Muscle layer of colon (tissue), 2 donors: ENCODE data around the gene GADL1.
A peak's percentile ranks its signal among the peaks of the same experiment; 100 is the strongest.

Experiments
- H3K27ac ChIP-seq: one replicate; pipeline ENCODE4 v1.7.0; 2013; ENCODE audit warnings: low read depth, mild to moderate bottlenecking, low read length, moderate library complexity
- H3K27me3 ChIP-seq, 2 donors: one replicate each; pipeline ENCODE4 v1.7.0; 2013; ENCODE audit warnings: low read length in 2 of 2, mild to moderate bottlenecking in 2 of 2; ENCODE audit not compliant: insufficient read depth in 2 of 2, control insufficient read depth in 1 of 2
- H3K36me3 ChIP-seq: one replicate; pipeline ENCODE4 v1.7.0; 2013; ENCODE audit warnings: mild to moderate bottlenecking, low read length; ENCODE audit not compliant: insufficient read depth
- H3K4me1 ChIP-seq: one replicate; pipeline ENCODE4 v1.7.0; 2013; ENCODE audit warnings: mild to moderate bottlenecking, low read length; ENCODE audit not compliant: insufficient read depth
- H3K4me3 ChIP-seq, 2 donors: one replicate each; pipeline ENCODE4 v1.7.0; 2013; ENCODE audit warnings: low read length in 2 of 2, low read depth in 1 of 2, mild to moderate bottlenecking in 1 of 2, moderate library complexity in 1 of 2
- H3K9ac ChIP-seq: one replicate; pipeline ENCODE4 v1.7.0; 2013; ENCODE audit warnings: low read length
- H3K9me3 ChIP-seq: one replicate; pipeline ENCODE4 v1.7.0; 2013; ENCODE audit warnings: mild to moderate bottlenecking, low read length
- donor health status: abdominal sarcoma.
- donor health status: Adenocarcinoma of cecum.

Gene GADL1

GRCh38 chr3:30894521-30895251, at the start of gene GADL1:
Gene GADL1 (minus strand): TSS chr3:30894661. CDS start chr3:30894614, 47 bp downstream.
- Histone ChIP-seq H3K36me3 (no peaks in the 10 kb centered on the region), H3K27me3 (no peaks in the 10 kb centered on the region), H3K27ac (no peak within 1 kb of the TSS), H3K9me3 (no peaks in the 10 kb centered on the region), H3K4me1 (no peaks in the 10 kb centered on the region), H3K4me3 (peak within 1 kb of the TSS; percentile 40 to 61), H3K9ac (no peak within 1 kb of the TSS)

GRCh38 chr3:30944124-30944523, 49.7 kb upstream of the GADL1 start:
- H3K4me1 ChIP-seq = no peaks in the 10 kb centered on the region

GRCh38 chr3:30943206-30943605, 48.7 kb upstream of the GADL1 start:
- no peaks in the 10 kb centered on the region for H3K36me3 ChIP-seq
- no peaks in the 10 kb centered on the region for H3K4me1 ChIP-seq
- H3K9ac ChIP-seq = no peak overlapping the region
- H3K9me3 ChIP-seq = no peaks in the 10 kb centered on the region
- H3K4me3 ChIP-seq = no peak overlapping the region
- H3K27ac ChIP-seq = no peak overlapping the region
- no peaks in the 10 kb centered on the region for H3K27me3 ChIP-seq

More at GRCh38 chr3:30944124-30944523, 49.7 kb upstream of the GADL1 start:
- Histone ChIP-seq H3K9ac (no peak overlapping the region), H3K27ac (no peak overlapping the region), H3K36me3 (no peaks in the 10 kb centered on the region), H3K4me3 (no peak overlapping the region), H3K27me3 (no peaks in the 10 kb centered on the region), H3K9me3 (no peaks in the 10 kb centered on the region)

GRCh38 chr3:30941342-30941741, 46.9 kb upstream of the GADL1 start:
- no peaks in the 10 kb centered on the region for H3K36me3 ChIP-seq
- H3K27ac ChIP-seq = no peak overlapping the region
- no peak overlapping the region for H3K4me3 ChIP-seq
- H3K9ac ChIP-seq = no peak overlapping the region
- H3K27me3 ChIP-seq = no peaks in the 10 kb centered on the region
- no peaks in the 10 kb centered on the region for H3K9me3 ChIP-seq
- H3K4me1 ChIP-seq = no peaks in the 10 kb centered on the region

GRCh38 chr3:30940740-30941139, 46.3 kb upstream of the GADL1 start:
- H3K9me3 ChIP-seq = no peaks in the 10 kb centered on the region
- no peak overlapping the region for H3K27ac ChIP-seq
- H3K27me3 ChIP-seq = no peaks in the 10 kb centered on the region
- no peaks in the 10 kb centered on the region for H3K4me1 ChIP-seq
- H3K36me3 ChIP-seq = no peaks in the 10 kb centered on the region
- no peak overlapping the region for H3K4me3 ChIP-seq
- no peak overlapping the region for H3K9ac ChIP-seq

GRCh38 chr3:30934208-30934550, 39.7 kb upstream of the GADL1 start:
- H3K27me3 ChIP-seq = no peaks in the 10 kb centered on the region
- no peak overlapping the region for H3K4me3 ChIP-seq
- H3K36me3 ChIP-seq = no peaks in the 10 kb centered on the region
- peaks cover 5% of the 10 kb centered on the region for H3K4me1 ChIP-seq
- no peak overlapping the region for H3K27ac ChIP-seq
- H3K9me3 ChIP-seq = no peaks in the 10 kb centered on the region
- no peak overlapping the region for H3K9ac ChIP-seq

GRCh38 chr3:30933478-30934207, 39.2 kb upstream of the GADL1 start:
- H3K27ac ChIP-seq = no peak overlapping the region
- no peak overlapping the region for H3K4me3 ChIP-seq
- no peaks in the 10 kb centered on the region for H3K36me3 ChIP-seq
- H3K27me3 ChIP-seq = no peaks in the 10 kb centered on the region
- no peak overlapping the region for H3K9ac ChIP-seq
- no peaks in the 10 kb centered on the region for H3K9me3 ChIP-seq
- H3K4me1 ChIP-seq = peaks cover 5% of the 10 kb centered on the region

- H3K4me1 ChIP-seq = peaks cover 5% of the 10 kb centered on the region
- no peak overlapping the region for H3K9ac ChIP-seq
- H3K36me3 ChIP-seq = no peaks in the 10 kb centered on the region
- H3K4me3 ChIP-seq = no peak overlapping the region
- H3K27me3 ChIP-seq = no peaks in the 10 kb centered on the region
- H3K9me3 ChIP-seq = no peaks in the 10 kb centered on the region
- H3K27ac ChIP-seq = no peak overlapping the region
These were observed 38.1 kb upstream of the GADL1 start for GRCh38 chr3:30932513-30933098.

GRCh38 chr3:30924763-30925162, 30.3 kb upstream of the GADL1 start:
- H3K9me3 ChIP-seq = no peaks in the 10 kb centered on the region
- H3K4me1 ChIP-seq = no peaks in the 10 kb centered on the region
- no peaks in the 10 kb centered on the region for H3K36me3 ChIP-seq
- no peak overlapping the region for H3K27ac ChIP-seq
- no peaks in the 10 kb centered on the region for H3K27me3 ChIP-seq
- H3K4me3 ChIP-seq = no peak overlapping the region
- H3K9ac ChIP-seq = no peak overlapping the region

- H3K4me1 ChIP-seq = no peaks in the 10 kb centered on the region
- no peaks in the 10 kb centered on the region for H3K9me3 ChIP-seq
- H3K4me3 ChIP-seq = no peak overlapping the region
- H3K27me3 ChIP-seq = no peaks in the 10 kb centered on the region
- H3K36me3 ChIP-seq = no peaks in the 10 kb centered on the region
- H3K27ac ChIP-seq = no peak overlapping the region
- H3K9ac ChIP-seq = no peak overlapping the region
These were observed 25.1 kb upstream of the GADL1 start for GRCh38 chr3:30919564-30919963.

- Histone ChIP-seq H3K27ac (no peak overlapping the region), H3K9me3 (no peaks in the 10 kb centered on the region), H3K9ac (no peak overlapping the region), H3K4me1 (no peaks in the 10 kb centered on the region), H3K4me3 (no peak overlapping the region), H3K36me3 (no peaks in the 10 kb centered on the region), H3K27me3 (no peaks in the 10 kb centered on the region)
These were observed 24.3 kb upstream of the GADL1 start for GRCh38 chr3:30918761-30919160.
